Vagina (tissue), 2 donors: Measurements from ENCODE around the gene ITPR1. TPM values are rescaled to one million over a fixed set of nuclear protein-coding genes. Genes with fewer than 3 reads are reported as not detected.

ENCODE experiments used
- DNase-seq, 2 donors: peaks; one replicate each; pipeline ENCODE4 v3.0.0-alpha.2; 2017; ENCODE audit errors: extremely low spot score in 2 of 2
- H3K27ac ChIP-seq: fragments of 200-600 bp; sonication (generic); one replicate; pipeline ENCODE4 v1.5.1; 2019
- H3K27me3 ChIP-seq: fragments of 200-600 bp; sonication (generic); one replicate; pipeline ENCODE4 v1.5.1; 2019
- H3K36me3 ChIP-seq, 2 donors: fragments of 200-600 bp; sonication (generic); one replicate each; pipeline ENCODE4 v1.5.1; 2017 to 2019
- H3K4me1 ChIP-seq: fragments of 200-600 bp; sonication (generic); one replicate; pipeline ENCODE4 v1.5.1; 2019
- H3K4me3 ChIP-seq, 2 donors: fragments of 200-600 bp; sonication (generic); 1 replicate in 1 of 2; 2 replicates in 1 of 2; pipeline ENCODE4 v1.5.1; 2016 to 2019
- H3K9me3 ChIP-seq: fragments of 200-600 bp; sonication (generic); one replicate; pipeline ENCODE4 v1.5.1; 2019
- POLR2A ChIP-seq, 2 donors: fragments of 450-650 bp; IDR thresholded peaks; one replicate each; pipeline ENCODE4 v1.6.1; 2017; ENCODE audit warnings: antibody characterized with exemption in 2 of 2, mild to moderate bottlenecking in 2 of 2, moderate library complexity in 2 of 2
- POLR2AphosphoS5 ChIP-seq, 2 donors: sonication (generic); formaldehyde crosslinking; IDR thresholded peaks; one replicate each; pipeline ENCODE4 v1.9.0; 2017; ENCODE audit warnings: antibody characterized with exemption in 2 of 2, mild to moderate bottlenecking in 2 of 2, low read depth in 1 of 2; ENCODE audit not compliant: insufficient read depth in 1 of 2
- intact Hi-C: fragments of 100-400 bp; cut with DNase I; formaldehyde crosslinking; loops from one replicate; pipeline ENCODE4 v1.15.1; 2023
- total RNA-seq: library from RNA; depleted of rRNA; stranded (reverse); fragments of >200 nt; gene quantifications from one replicate; pipeline ENCODE4 v1.2.3, GENCODE V29; 2016
- TF ChIP-seq, protein P1 (sequence below), 3 experiments: fragments of 450-650 bp in 2 of 3; fragments of 200-600 bp in 1 of 3; sonication (generic) in 1 of 3; IDR thresholded peaks; one replicate each; pipeline ENCODE4 v1.5.1; 2017 to 2019; ENCODE audit warnings: antibody characterized with exemption in 3 of 3, mild to moderate bottlenecking in 2 of 3, moderate library complexity in 2 of 3

ITPR1 gene
- total RNA-seq, 1 donor from 2014 or later: 108 TPM

- DNase-seq: no peak
- intact Hi-C loops: no loop called here
- Histone ChIP-seq H3K27me3 (no peaks in the 10 kb centered on the region), H3K4me1 (no peaks in the 10 kb centered on the region), H3K36me3 (no peaks in the 10 kb centered on the region), H3K4me3 (no peak overlapping the region), H3K27ac (no peak overlapping the region), H3K9me3 (no peaks in the 10 kb centered on the region)
- TF ChIP-seq POLR2A (IDR thresholded peaks at IDR 0.05): no peak
Measured at GRCh38 chr3:4841776-4842440, 348.8 kb downstream of the ITPR1 start.

GRCh38 chr3:4843619-4844018 is 350.5 kb downstream of the ITPR1 start:
- intact Hi-C loops: no loop called here
- no peaks in the 10 kb centered on the region for H3K27me3 ChIP-seq
- no peak for DNase-seq
- no peak overlapping the region for H3K27ac ChIP-seq
- no peaks in the 10 kb centered on the region for H3K36me3 ChIP-seq
- no peaks in the 10 kb centered on the region for H3K9me3 ChIP-seq
- peaks cover 3% of the 10 kb centered on the region for H3K4me1 ChIP-seq
- TF ChIP-seq POLR2AphosphoS5 (IDR thresholded peaks at IDR 0.05; ENCODE audit: insufficient read depth in 1 of 2, low read depth in 1 of 2): no peak
- TF ChIP-seq, protein P1, sequence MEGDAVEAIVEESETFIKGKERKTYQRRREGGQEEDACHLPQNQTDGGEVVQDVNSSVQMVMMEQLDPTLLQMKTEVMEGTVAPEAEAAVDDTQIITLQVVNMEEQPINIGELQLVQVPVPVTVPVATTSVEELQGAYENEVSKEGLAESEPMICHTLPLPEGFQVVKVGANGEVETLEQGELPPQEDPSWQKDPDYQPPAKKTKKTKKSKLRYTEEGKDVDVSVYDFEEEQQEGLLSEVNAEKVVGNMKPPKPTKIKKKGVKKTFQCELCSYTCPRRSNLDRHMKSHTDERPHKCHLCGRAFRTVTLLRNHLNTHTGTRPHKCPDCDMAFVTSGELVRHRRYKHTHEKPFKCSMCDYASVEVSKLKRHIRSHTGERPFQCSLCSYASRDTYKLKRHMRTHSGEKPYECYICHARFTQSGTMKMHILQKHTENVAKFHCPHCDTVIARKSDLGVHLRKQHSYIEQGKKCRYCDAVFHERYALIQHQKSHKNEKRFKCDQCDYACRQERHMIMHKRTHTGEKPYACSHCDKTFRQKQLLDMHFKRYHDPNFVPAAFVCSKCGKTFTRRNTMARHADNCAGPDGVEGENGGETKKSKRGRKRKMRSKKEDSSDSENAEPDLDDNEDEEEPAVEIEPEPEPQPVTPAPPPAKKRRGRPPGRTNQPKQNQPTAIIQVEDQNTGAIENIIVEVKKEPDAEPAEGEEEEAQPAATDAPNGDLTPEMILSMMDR (IDR thresholded peaks at IDR 0.05): no peak
- TF ChIP-seq POLR2A (IDR thresholded peaks at IDR 0.05): no peak
- no peak overlapping the region for H3K4me3 ChIP-seq

DNA sequence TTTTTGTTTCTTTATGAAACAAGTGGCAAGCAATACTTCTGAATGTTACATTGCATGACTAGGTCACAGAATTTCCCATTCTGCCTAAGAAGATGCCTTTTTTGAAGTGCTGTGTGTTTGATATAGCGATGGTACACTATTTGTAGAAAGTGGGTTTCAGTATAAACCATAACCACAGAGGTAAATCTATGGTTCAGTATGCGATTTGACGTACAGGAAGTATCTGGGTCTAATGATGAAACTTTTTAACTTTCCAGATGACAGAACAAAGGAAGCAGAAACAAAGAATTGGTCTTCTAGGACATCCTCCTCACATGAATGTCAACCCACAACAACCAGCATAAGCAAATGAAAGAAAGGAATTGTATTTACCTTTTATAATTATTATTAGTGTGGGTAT is 352.7 kb downstream of the ITPR1 start:
- H3K9me3 ChIP-seq: no peaks in the 10 kb centered on the region
- H3K27ac ChIP-seq: no peak overlapping the region
- no peak for DNase-seq
- no peaks in the 10 kb centered on the region for H3K36me3 ChIP-seq
- no peaks in the 10 kb centered on the region for H3K27me3 ChIP-seq
- intact Hi-C loops: no loop called here
- peaks cover 6% of the 10 kb centered on the region for H3K4me1 ChIP-seq
- TF ChIP-seq POLR2AphosphoS5 (IDR thresholded peaks at IDR 0.05; ENCODE audit: insufficient read depth in 1 of 2, low read depth in 1 of 2) (no peak), POLR2A (IDR thresholded peaks at IDR 0.05) (no peak)
- TF ChIP-seq, protein P1 (IDR thresholded peaks at IDR 0.05): no peak
- H3K4me3 ChIP-seq: no peak overlapping the region

DNA sequence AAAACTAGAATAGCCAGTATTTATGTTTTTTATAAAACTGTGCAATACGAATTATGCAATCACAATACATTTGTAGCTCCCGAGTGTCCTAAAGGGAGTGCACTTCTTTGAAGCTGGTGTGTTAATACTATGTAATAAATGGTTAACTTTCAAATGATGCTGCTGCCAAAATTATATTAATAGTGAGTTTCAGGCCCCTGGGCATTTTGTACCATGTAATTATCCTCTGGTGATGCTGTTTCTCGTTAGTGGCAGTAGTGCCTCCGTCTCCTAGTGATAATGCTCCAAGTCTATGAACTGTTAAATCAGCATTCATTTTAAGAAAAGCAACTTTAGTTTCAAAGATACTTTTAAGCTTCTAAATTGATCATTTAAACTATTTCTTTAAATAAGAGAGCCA is 353.4 kb downstream of the ITPR1 start:
- H3K27ac ChIP-seq: no peak overlapping the region
- intact Hi-C loops: no loop called here
- TF ChIP-seq POLR2AphosphoS5 (IDR thresholded peaks at IDR 0.05; ENCODE audit: insufficient read depth in 1 of 2, low read depth in 1 of 2): no peak
- TF ChIP-seq, protein P1 (IDR thresholded peaks at IDR 0.05): no peak
- no peak for TF ChIP-seq POLR2A (IDR thresholded peaks at IDR 0.05)

GRCh38 chr3:4848176-4848825 is 355.2 kb downstream of the ITPR1 start:
- no peaks in the 10 kb centered on the region for H3K9me3 ChIP-seq
- DNase-seq: no peak
- intact Hi-C loops: no loop called here
- no peak overlapping the region for H3K27ac ChIP-seq
- TF ChIP-seq, protein P1 (IDR thresholded peaks at IDR 0.05): no peak
- peak in 1 of 2 donors; percentile 28 for TF ChIP-seq POLR2AphosphoS5 (IDR thresholded peaks at IDR 0.05; ENCODE audit: insufficient read depth in 1 of 2, low read depth in 1 of 2)
- peaks cover 6% of the 10 kb centered on the region for H3K4me1 ChIP-seq
- H3K4me3 ChIP-seq: no peak overlapping the region
- H3K36me3 ChIP-seq: no peaks in the 10 kb centered on the region
- no peaks in the 10 kb centered on the region for H3K27me3 ChIP-seq

More for the DNA sequence above, 353.4 kb downstream of the ITPR1 start:
- no peaks in the 10 kb centered on the region for H3K9me3 ChIP-seq
- peaks cover 6% of the 10 kb centered on the region for H3K4me1 ChIP-seq
- H3K4me3 ChIP-seq: no peak overlapping the region
- no peak for DNase-seq
- H3K36me3 ChIP-seq: no peaks in the 10 kb centered on the region
- no peaks in the 10 kb centered on the region for H3K27me3 ChIP-seq
